Osteoblast (primary cell): ENCODE results near the gene TUNAR. TPM values are rescaled to one million over a fixed set of nuclear protein-coding genes. Genes with fewer than 3 reads are reported as not detected.

ENCODE experiments used
- DNase-seq: peaks from one replicate; pipeline ENCODE4 v3.0.0; 2011; ENCODE audit warnings: low spot score, mixed read lengths; ENCODE audit not compliant: insufficient read length; ENCODE audit errors: missing footprints
- H2AFZ ChIP-seq: 2 replicates; pipeline ENCODE4 v1.6.0; 2011; ENCODE audit warnings: mild to moderate bottlenecking, low read length
- H3K27ac ChIP-seq: 2 replicates; pipeline ENCODE4 v1.5.1; 2011; ENCODE audit warnings: mild to moderate bottlenecking, low read depth, low read length, moderate library complexity
- H3K27me3 ChIP-seq: 2 replicates; pipeline ENCODE4 v1.6.0; 2012; ENCODE audit warnings: mild to moderate bottlenecking, control low read depth, inconsistent platforms, low read length, moderate library complexity; ENCODE audit not compliant: insufficient read depth
- H3K36me3 ChIP-seq: 2 replicates; pipeline ENCODE4 v1.5.1; 2011; ENCODE audit warnings: mild to moderate bottlenecking, low read length, control low read depth, moderate library complexity; ENCODE audit not compliant: insufficient read depth
- H3K4me1 ChIP-seq: 2 replicates; pipeline ENCODE4 v1.5.1; 2011; ENCODE audit warnings: mild to moderate bottlenecking, low read length, control low read depth, moderate library complexity; ENCODE audit not compliant: insufficient read depth
- H3K4me2 ChIP-seq: 2 replicates; pipeline ENCODE4 v1.6.0; 2011; ENCODE audit warnings: mild to moderate bottlenecking, low read length; ENCODE audit not compliant: insufficient read depth
- H3K4me3 ChIP-seq: fragments of 200-600 bp; sonication (generic); 3 replicates; pipeline ENCODE4 v1.5.1; 2012; ENCODE audit warnings: mild to moderate bottlenecking, low read length, inconsistent platforms; ENCODE audit not compliant: insufficient read depth
- H3K79me2 ChIP-seq: 2 replicates; pipeline ENCODE4 v1.6.0; 2012; ENCODE audit warnings: mild to moderate bottlenecking, low read length, control low read depth, inconsistent platforms; ENCODE audit not compliant: insufficient read depth
- H3K9me3 ChIP-seq: 2 replicates; pipeline ENCODE4 v1.5.1; 2011; ENCODE audit warnings: low read depth, low read length, control low read depth
- H4K20me1 ChIP-seq: 2 replicates; pipeline ENCODE4 v1.6.0; 2012; ENCODE audit warnings: mild to moderate bottlenecking, low read length, control low read depth; ENCODE audit not compliant: insufficient read depth
- total RNA-seq: library from RNA; depleted of rRNA; stranded (reverse); fragments of >200 nt; gene quantifications from 2 replicates; pipeline ENCODE4 v1.2.3, GENCODE V29; 2012
- TF ChIP-seq, protein P1 (sequence below): IDR thresholded peaks from 2 replicates; pipeline ENCODE4 v1.5.1; 2011; ENCODE audit warnings: mild to moderate bottlenecking, low read depth, low read length, moderate library complexity; ENCODE audit errors: extremely low read depth

The TUNAR gene
- total RNA-seq, 1 donor = not detected

DNA sequence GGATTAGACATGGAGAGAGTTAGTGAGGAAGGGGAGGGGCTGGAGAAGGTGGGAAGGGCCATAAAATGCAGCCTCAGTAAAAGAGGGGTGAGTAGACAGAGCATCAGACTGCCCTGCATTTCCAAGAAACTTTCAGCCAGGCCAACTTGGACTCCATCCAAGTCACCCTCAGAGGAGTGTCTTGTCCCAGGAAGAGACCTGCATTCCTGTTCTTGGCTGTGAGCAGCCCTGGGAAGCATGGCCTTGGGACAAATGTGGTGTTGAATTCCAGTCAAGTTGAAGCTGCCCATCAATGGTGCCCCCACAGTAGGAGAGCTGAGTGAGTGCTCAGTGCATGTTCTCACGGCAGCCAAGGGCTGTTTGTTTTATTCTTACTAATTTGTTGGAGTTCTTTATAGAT is 35.0 kb upstream of the TUNAR start:
- TF ChIP-seq, protein P1, sequence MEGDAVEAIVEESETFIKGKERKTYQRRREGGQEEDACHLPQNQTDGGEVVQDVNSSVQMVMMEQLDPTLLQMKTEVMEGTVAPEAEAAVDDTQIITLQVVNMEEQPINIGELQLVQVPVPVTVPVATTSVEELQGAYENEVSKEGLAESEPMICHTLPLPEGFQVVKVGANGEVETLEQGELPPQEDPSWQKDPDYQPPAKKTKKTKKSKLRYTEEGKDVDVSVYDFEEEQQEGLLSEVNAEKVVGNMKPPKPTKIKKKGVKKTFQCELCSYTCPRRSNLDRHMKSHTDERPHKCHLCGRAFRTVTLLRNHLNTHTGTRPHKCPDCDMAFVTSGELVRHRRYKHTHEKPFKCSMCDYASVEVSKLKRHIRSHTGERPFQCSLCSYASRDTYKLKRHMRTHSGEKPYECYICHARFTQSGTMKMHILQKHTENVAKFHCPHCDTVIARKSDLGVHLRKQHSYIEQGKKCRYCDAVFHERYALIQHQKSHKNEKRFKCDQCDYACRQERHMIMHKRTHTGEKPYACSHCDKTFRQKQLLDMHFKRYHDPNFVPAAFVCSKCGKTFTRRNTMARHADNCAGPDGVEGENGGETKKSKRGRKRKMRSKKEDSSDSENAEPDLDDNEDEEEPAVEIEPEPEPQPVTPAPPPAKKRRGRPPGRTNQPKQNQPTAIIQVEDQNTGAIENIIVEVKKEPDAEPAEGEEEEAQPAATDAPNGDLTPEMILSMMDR = no peak
- Histone ChIP-seq H3K4me3 (no peak overlapping the region), H2AFZ (no peak overlapping the region), H3K27ac (no peak overlapping the region), H4K20me1 (no peaks in the 10 kb centered on the region), H3K36me3 (no peaks in the 10 kb centered on the region), H3K9me3 (no peaks in the 10 kb centered on the region), H3K27me3 (no peaks in the 10 kb centered on the region), H3K4me2 (no peak overlapping the region), H3K79me2 (no peaks in the 10 kb centered on the region), H3K4me1 (no peaks in the 10 kb centered on the region)
- no peak for DNase-seq

DNA sequence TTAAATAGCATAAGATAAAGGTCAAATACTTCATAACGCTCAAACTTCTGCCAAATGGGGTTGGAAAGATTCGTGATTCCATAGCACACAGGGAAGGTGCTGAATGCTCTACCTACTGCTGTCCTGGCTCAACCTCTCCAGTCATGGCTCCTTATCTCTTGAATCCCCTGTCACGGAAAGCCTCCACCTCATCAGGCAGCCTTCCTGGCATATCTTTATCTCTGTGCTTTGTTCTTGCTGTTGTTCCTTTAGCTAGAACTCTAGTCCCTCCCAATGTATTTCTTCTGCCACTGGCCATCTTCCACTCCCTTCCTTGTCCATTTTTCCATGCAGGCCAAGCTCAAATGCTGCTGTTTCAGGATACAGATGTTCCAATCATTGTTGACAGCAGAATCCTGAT is 26.9 kb upstream of the TUNAR start:
- H3K36me3 ChIP-seq = no peaks in the 10 kb centered on the region
- H3K9me3 ChIP-seq = no peaks in the 10 kb centered on the region
- no peaks in the 10 kb centered on the region for H4K20me1 ChIP-seq
- no peaks in the 10 kb centered on the region for H3K79me2 ChIP-seq
- no peaks in the 10 kb centered on the region for H3K4me1 ChIP-seq
- H3K4me3 ChIP-seq = no peak overlapping the region
- DNase-seq = no peak
- H3K4me2 ChIP-seq = no peak overlapping the region
- no peak overlapping the region for H2AFZ ChIP-seq
- no peak overlapping the region for H3K27ac ChIP-seq
- TF ChIP-seq, protein P1 = no peak
- H3K27me3 ChIP-seq = no peaks in the 10 kb centered on the region

DNA sequence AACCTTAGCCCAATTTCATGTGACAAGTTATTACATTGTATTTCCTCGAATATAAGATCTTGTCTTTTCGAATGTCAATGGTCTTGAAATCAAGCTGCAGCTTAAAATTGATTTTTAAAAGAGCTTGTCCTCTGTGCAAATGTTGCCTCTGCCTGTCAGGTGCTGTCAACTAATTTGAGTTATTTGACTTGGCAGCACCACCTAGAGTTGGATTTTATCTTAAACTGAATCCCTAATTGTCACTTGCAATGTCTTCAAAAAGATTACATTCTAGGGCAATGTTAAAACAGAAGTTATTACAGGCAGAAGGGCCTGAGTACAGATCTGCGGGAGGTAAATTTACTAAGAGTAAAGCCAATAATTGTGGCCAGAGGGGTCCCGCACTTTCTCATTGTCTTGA is 26.2 kb upstream of the TUNAR start:
- H3K9me3 ChIP-seq = no peaks in the 10 kb centered on the region
- DNase-seq = no peak
- H3K27me3 ChIP-seq = no peaks in the 10 kb centered on the region
- no peak overlapping the region for H3K4me3 ChIP-seq
- no peak overlapping the region for H3K27ac ChIP-seq
- no peaks in the 10 kb centered on the region for H3K36me3 ChIP-seq
- H3K79me2 ChIP-seq = no peaks in the 10 kb centered on the region
- TF ChIP-seq, protein P1 = no peak
- no peak overlapping the region for H3K4me2 ChIP-seq
- no peaks in the 10 kb centered on the region for H4K20me1 ChIP-seq
- H3K4me1 ChIP-seq = no peaks in the 10 kb centered on the region
- no peak overlapping the region for H2AFZ ChIP-seq

DNA sequence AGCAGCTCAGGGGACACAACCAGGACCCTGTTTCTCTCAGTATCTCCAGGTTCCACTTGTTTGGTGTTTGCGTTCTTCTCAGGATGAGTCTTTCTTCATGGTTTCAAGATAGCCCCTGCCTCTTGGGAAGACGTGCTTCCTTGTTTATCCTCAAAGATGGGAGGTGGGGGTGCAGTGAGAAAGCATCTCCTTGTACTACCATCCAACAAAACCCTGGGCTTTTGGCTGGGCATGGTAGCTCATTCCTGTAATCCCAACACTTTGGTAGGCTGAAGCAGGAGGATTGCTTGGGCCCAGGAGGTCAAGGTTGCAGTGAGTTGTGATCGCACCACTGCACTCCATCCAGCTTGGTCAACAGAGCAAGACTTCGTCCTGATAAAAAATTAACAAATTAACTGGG is 21.0 kb upstream of the TUNAR start:
- H4K20me1 ChIP-seq = no peaks in the 10 kb centered on the region
- H3K27me3 ChIP-seq = no peaks in the 10 kb centered on the region
- H3K4me2 ChIP-seq = no peak overlapping the region
- no peak for DNase-seq
- no peaks in the 10 kb centered on the region for H3K4me1 ChIP-seq
- H3K9me3 ChIP-seq = no peaks in the 10 kb centered on the region
- TF ChIP-seq, protein P1 = no peak
- H3K27ac ChIP-seq = no peak overlapping the region
- no peaks in the 10 kb centered on the region for H3K79me2 ChIP-seq
- no peaks in the 10 kb centered on the region for H3K36me3 ChIP-seq
- H3K4me3 ChIP-seq = no peak overlapping the region
- no peak overlapping the region for H2AFZ ChIP-seq
